Embryonic facial prominence (tissue), 1 donor: Measurements from ENCODE around the gene TMEM164.

ENCODE experiments used
- DNase-seq: peaks from one replicate; pipeline ENCODE4 v3.0.0-alpha.2; 2016; ENCODE audit errors: extremely low spot score

TMEM164 gene

DNA sequence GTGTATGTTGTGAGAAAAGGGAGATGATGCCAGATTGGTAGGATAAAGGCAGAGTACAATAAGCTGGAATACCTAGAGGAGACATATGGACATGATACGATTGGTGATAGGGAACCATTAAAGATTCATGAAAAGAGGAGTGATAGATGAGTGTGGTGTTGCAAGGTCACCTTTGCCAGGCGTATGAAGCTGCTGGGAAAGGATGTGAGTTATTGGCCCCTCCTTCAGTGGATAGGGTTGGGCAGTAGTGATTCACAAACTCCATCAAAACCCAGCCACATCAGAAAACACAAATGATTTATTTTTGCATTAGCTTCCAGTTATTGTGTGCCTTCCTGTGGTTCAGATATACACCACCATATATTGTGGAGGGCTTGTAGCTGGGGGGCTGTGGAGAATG, 34.3 kb downstream of the TMEM164 start:
- no peak for DNase-seq

DNA sequence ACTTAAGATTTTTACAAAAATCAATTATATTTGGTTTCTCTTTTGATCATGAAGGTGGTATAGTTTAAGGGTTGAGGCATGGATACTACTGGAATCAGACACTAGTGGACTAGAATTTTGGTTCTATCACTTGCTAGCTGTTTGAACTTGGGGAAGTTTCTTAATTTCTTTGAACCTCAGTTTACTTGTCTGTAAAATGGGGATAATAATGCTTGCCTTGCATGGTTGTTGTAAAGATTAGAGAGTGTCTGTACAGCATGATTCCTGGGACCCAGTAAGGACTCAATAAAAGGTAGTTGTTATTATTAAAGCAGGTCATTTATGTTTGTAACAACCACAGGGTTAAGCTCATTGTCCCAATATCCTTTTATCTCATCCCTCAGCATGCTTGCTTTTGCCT, 36.0 kb downstream of the TMEM164 start:
- DNase-seq = no peak

DNA sequence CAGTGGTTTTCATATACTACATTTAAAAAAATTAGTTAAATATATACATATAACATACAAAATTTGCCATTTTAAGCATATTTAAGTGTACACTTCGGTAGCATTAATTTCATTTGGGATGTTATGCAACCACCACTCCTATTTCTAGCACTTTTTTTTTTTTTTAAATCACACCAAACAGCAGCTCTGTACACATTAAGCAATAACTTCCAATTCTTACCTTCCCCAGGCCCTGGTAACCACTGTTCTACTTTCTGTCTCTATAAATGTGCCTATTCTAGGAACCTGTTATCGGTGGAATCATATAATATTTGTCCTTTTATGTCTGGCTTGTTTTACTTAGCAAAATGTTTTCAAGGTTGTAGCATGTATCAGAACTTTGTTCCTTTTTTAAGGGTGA, 39.1 kb downstream of the TMEM164 start:
- DNase-seq = no peak

DNA sequence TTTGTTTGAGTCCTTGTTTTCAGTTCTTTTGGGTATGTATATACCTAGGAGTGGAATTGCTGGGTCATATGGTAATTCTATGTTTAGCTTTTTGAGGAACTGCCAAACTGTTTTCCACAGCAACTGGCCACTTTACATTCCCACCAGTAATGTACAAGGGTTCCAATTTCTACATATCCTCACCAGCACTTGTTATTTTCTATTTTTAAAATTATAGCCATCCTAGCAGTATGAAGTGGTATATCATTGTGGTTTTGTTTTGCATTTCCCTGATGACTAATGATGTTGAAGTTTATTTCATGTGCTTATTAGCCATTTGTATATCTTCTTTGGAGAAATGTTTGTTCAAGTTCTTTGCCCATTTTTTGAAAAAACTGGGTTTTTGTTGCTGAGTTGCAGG, 39.6 kb downstream of the TMEM164 start:
- DNase-seq = no peak

DNA sequence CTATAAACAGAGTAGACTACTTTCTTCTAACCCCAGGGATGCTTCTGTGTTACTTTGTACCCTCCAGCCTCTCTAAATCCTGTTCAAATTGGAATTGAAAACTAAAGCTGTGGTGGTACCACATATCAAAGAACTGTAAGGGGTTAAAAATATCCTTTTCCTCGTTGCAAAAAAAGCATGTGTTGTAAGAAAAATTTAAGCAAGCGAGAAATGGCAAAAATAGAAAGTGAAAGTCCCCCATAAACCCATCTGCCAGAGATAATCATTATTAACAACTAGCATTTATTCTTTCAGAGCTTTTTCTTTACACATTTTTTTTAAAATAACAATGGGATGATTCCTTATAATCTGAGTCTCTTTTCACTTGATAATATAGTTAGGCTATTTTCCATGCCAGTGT, 40.6 kb downstream of the TMEM164 start:
- DNase-seq = no peak

DNA sequence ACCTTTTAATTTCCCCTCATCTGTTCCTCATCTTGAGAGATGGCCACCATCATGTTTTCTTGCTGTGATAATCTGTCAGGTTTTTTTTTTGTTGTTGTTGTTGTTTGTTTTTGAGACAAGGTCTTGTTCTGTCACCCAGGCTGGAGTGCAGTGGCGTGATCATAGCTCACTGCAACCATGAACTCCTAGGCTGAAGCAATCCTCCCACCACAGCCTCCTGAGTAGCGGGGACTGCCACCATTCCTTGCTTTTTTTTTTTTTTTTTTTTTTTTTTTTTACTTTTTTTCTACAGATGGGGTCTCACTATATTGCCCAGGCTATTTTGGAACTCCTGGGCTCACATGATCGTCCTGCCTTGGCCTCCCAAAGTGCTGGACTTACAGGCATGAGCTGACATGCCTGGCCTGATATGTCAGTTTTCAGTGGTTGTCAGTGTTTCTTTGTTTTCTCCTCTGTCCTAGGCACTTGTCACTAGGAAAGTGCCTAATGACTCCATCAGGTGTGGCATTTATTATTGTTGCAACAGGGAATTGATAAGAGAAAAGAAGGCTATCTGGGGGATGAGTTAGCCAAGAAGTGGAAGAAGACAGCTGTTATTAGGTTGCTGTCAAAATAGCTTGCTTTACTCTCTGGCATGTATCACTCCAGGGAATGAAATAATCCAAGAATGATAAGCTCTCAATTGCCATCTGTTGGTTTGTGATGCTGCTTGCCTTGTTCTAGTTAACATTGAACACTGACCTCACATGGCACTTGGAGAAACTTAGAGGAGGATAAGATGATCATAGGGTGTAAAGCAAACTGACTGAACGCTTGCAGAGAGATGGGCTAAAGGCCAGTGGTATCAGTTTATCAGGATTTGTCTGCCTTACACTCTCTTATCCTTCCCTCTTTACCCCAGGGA, 41.7 kb downstream of the TMEM164 start:
- DNase-seq = no peak

DNA sequence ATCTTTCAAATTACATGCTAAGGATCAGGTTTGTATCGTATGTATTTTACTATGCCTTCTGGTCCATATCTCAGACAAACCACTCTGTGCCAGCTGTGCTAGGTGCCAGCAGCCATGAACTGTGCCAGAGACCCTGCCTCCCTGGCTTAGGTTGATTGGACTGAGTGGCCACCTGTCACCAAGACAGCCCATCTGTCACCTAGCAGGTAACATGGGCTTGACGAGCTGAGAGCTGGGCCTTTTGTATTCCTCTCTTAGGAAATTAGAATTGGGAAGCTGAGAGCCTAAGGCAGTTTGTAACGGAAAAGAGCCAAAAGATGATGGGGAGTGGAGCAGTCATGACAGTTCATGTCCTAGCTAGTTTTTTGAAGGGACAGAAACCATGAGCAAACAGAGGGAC, 42.5 kb downstream of the TMEM164 start:
- no peak for DNase-seq

DNA sequence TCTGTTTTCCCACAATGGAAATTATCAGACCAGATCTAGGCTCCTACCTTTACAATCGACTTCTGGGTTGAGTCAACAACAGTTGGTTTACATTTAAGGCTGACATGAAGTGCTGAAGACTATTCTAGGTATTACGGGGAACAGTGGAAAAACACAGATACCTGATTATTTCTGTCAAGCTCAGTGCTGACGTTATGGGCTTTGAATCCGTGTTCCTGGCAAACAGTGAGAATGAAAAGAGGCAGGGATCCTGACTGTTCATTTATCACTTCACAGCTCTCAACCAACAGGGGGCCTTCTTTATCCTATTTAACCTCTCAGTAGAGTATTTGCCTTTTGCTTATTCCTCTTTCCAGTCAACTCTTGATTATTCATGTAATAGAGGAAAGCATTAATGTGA, 43.1 kb downstream of the TMEM164 start:
- no peak for DNase-seq

DNA sequence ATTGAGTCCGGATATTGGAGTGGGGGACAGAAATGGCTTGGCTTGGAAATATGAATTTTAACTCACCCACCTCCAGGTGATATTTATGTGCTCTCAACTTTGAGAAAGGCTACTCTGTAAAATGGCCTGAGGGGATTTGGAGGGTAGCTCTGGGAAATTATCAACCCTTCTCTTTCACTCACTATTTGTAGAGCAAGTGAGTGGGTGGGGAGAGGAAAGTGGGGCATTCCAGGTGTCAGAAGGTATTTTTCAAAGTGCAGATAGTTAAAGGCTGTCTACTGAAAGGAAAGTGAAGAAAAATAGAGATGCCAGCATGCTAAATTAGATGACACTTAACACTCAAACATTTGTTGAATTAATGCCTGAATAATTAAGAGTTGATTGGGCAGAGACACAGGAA, 44.1 kb downstream of the TMEM164 start:
- DNase-seq = no peak

DNA sequence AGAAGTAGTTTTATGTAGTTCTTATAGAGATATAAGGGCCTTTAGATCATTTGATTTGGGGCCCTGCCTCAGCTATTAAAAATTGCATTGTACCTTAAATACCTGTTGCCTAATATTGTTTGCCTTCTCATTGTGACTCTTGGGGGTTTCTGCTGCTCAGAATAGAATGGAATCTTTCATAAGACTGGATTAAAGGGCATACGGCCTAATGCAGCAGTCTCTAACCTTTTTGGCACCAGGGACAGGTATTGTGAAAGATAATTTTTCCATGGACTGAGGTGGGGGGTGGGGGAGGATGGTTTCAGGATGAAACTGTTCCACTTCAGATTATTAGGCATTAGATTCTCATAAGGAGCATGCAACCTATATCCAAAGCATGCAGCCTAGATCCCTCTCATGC, 46.2 kb downstream of the TMEM164 start:
- no peak for DNase-seq

DNA sequence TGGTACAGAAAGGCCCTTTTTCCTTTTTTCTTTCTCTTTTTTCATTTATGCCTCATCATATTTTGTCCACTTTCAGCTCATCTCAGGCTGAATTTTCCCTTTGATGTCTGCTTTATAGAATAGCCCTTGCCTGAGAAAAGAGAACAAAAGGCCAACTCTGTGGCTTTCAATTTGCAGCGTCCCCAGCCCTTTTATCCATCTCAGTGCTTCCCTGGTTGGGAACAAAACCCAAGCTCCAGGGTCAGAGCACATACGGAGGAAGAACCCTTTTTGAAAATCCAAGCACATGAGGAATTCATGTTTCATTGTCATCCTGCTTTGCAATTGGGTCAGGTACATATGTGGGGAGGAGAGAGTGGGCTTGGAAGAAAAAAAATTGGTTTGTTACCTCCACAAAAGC, 47.5 kb downstream of the TMEM164 start:
- DNase-seq = no peak

DNA sequence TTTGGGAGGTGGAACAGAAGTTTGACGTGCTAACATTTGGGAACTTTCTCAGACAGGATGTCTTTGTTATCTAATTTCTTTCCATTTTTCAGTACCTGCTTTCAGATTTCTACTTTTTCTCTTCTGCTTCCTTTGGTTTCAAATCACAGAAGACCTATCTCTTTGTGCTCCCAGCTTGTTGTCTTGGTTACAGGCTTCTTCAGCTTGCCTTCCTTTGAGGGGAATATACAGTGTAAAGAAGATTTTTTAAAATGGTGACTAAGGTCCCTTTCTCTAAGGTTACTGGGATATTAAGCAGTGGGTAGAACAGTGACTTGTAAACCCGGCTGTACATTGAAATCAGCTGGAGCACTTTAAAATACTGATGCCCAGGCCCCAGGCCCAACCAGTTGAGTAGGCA, 48.0 kb downstream of the TMEM164 start:
- DNase-seq = no peak

DNA sequence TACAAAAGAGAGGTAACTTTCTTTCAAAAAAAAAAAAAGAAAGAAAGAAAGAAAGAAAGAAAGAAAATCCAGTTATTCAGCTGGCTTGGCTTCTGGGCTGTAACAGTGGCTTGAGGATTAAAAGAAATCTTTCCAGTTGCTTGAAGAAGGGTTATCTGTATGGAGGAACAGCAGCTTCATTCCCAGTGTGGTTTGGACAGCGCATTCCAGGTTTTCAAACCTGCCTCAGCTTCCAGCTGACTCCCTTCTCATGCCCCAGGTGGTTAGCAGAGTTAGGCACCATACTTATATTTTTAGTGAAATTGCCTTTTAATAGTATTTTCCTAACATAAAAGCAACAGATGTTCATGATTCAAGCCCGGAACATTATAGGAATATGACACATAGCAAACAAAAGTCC, 48.6 kb downstream of the TMEM164 start:
- no peak for DNase-seq

DNA sequence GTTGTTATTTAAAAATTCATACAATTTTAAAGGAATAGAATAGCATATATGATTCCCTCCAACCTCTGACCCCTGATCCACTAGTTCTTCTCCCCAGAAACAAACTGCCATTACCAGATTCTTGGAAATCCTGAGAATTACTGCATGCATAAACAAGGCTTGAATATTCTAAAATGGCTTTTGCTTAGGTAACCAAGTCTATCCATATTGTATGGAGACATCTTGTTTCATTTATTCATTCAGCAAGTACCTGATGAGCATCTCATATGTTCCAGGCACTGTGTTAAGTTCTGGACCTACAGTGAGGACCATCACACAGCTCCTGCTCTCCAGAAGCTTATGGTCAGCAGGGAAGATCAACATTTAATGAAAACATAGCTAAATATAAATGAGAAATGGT, 49.4 kb downstream of the TMEM164 start:
- no peak for DNase-seq

DNA sequence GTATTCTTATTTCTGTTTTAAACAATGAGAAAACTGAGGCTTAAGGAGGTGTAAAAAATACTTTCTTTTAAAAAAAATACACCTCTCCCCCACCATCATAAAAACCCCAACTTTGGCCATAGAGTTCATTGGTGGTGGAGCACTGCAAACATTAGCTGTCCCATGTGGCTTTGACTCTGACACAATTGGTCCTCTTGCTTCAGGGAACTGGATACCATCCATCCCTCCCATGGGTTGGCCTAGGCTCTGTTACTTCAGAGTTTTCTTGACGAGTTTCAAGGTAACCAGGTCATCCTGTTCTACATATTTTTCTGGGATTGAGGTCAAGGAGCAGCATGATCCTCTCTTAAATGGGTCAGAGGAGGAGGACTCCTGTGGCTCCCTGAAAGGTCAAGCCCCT, 50.5 kb downstream of the TMEM164 start:
- DNase-seq = no peak

DNA sequence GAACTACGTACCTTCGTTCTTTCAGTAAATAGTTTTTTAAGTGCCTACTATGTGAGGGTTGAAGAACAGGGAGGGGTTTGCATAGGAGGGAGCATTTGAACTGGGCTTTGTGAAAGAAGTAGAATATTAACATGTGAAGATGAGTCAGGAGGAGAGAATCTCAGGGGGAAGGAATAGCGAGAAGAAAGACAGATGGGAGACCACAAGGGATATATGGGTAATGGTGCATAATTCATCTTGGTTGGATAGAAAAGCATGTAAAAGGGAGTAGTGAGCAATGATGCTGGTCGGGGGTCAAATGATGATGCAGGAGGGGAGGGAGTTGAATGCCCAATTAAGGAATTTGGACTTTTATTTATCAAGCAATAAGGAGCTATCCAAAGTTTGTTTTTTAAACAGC, 52.7 kb downstream of the TMEM164 start:
- DNase-seq = no peak

DNA sequence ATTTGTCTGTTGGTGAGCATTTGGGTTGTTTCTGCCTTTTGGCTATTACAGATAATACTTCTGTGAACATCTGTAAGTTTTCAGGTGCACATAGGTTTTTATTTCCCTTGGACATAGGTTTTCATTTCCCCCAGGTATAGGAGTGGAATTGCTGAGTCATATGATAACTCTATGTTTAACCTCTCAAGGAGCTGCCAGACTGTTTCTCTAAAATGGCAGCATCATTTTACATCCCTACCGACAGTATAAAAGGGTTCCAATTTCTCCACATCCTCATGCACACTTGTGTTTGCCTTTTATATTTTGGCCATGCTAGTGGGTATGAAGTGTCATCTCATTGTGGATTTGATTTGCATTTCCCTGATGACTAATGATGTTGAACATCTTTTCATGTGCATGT, 53.5 kb downstream of the TMEM164 start:
- no peak for DNase-seq

DNA sequence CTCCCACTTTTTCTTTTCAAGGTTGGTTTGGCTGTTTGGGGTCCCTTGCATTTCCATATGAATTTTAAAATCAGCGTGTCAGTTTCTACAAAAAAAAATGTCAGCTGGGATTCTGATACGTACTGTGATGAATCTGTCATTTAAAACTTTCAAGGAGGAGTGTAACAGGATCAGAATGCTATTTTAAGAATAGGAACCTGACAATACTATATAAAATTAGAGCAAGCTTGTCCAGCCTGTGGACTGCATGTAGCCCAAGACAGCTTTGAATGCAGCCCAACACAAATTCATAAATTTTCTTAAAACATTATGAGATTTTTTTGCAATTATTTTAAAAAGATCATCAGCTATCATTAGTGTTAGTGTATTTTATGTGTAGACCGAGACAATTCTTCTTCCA, 56.5 kb downstream of the TMEM164 start:
- no peak for DNase-seq

DNA sequence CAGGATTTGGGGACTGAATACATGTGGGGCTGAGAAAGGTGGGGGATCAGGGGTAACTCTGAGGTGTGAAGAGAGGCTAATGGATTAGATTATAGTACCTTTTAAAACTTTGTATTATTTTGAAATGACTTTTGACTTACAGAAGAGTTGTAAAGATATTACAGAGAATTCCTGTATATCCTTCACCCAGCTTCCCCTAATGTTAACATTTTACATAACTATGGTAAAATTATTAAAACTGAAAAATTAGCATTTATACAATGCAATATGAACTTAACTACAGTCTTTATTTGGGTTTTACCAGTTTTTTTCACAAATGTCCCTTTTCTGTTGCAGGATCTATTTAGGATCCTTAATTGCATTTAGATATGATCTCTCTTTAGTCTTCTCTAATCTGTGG, 57.4 kb downstream of the TMEM164 start:
- DNase-seq = no peak

DNA sequence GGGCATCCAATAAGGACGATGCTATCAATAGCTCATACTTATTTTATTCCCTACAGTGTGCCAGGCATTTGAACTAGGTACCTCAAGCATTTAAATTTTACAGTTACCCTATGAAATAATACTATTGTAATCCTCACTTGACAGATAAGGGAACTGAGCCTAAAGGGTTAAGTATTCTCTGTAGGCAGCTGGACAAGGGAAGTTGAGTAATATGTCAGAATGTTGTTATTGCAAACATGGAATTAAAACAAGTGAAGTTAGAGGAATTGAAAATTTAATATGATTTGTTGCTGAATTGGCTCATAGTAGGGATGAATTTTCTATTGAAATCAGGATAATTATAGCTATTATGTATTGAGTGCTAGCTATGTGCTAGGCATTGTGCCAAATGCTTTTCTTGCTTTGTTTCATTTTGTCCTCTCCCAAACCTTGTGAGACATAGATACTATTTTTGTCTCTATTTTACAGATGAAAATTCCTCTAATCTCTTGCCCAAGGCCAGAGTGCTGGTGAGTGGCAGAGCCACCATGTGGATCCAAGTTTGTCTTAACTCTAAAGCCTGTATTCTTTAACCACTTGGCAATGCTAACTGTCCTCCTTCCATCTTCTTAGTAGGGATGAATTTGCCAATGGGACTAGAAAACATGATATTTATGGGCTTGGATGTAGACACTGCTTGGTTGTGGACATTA, 58.1 kb downstream of the TMEM164 start:
- no peak for DNase-seq

DNA sequence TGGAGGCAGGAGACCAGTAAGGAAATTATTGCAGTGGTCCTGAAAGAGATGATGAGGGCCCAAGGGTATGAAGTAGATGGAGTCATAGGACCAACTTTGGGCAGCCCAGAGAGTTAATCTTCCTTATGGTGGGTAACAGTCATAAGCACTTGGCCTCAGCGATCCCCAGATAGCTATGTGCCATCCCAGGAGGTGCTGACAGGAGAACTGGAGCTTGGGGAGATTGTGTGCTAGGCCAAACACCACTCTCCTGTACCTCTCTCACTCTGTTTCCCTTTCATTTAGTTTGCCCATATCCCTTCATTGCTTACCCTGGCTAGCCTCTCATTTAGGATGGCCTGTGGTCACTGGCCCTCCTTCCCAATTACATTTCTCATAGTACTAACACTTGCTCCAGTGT, 60.0 kb downstream of the TMEM164 start:
- DNase-seq = no peak

DNA sequence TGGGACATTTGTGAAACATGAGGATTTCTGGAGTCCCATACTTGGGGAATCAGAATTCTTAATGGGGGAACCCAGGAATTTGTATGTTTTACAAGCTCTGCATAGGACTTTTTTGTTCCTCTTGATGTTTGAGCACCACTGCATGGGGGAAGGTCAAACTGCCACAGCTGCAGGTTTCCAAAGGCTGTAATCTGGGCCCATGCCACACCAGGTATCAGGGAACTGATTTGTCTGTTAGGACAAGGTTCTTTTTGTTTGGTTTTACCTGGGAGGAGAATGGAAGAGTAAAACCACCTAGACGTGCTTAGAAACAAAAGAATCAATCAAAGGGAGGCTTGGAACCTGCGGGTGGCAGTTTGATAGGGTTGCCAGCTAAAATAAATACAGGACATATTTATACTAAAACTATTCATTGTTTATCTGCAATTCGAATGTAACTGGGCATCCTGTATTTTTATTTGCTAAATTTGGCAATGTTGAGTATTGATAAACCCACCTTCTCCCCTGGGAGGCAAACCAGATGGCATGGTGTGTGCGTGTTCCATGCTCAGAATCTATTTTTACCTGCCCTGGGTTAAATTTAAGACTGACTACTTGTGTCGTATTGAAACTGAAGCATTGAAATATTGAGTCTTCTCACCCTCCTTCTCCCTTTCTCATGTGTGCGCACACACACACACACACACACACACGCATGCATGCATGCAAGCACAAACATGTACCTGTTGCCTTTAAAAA, 63.7 kb downstream of the TMEM164 start:
- DNase-seq = no peak

DNA sequence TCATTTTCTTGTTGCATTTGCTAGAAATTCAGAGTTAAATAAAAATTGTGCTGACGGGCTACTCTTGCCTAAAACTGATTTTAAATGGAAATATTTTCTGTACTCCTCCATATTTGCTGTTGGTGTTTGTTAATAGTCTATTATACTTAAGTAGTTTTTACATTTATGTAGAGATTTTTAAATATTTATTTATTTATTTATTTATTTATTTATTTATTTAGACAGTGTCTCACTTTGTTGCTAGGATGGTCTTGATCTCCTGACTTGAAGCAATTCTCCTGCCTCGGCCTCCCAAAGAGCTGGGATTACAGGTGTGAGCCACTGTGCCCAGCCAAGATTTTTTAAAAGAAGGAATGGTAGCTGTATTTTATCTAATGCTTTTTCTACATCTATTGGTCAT, 68.1 kb downstream of the TMEM164 start:
- no peak for DNase-seq
